ENCODE data around the gene CTU2. TPM values are rescaled to one million over a fixed set of nuclear protein-coding genes. Genes with fewer than 3 reads are reported as not detected.

CTU2 gene
- total and polyA plus RNA-seq, 9 of the 15 experiments (the other 6 are each of a cell fraction or from before 2014, with no cell fraction given) = 1.3 to 105 (median 23.2) TPM

GRCh38 chr16:88712362-88712979 is 6.2 kb downstream of the CTU2 start:
- BruUV-seq (replicated peaks) = no TSS peak
- CTCF ChIA-PET (ENCODE audit: low intra/inter-chr PET ratio) = interaction anchor here (0.7 kb wide), 1 partner anchor 96 kb away, joined by 3 read pairs; no protein-coding TSS in a partner anchor
- Histone ChIP-seq H3K79me2 (ENCODE audit: control insufficient read depth, insufficient read depth, low read length) (peaks cover 33% of the 10 kb centered on the region), H3K9me1 (ENCODE audit: control insufficient read depth, insufficient read depth, low read length) (peaks cover 3% of the 10 kb centered on the region), H3K4me2 (ENCODE audit: insufficient read depth, low read length) (no peak overlapping the region), H3K4me1 (replicated peaks in 1 of 2; ENCODE audit: control insufficient read depth in 2 of 2, insufficient read depth in 2 of 2, low read length in 2 of 2) (peaks cover 0 to 73% of the 10 kb centered on the region in 2 experiments; a peak in 3 of 5 replicates), H3K36me3 (ENCODE audit: control insufficient read depth, insufficient read depth, low read length) (peaks cover 92% of the 10 kb centered on the region), H3K4me3 (no peak overlapping the region), H3K9me3 (replicated peaks; ENCODE audit: control insufficient read depth, insufficient read depth, low read depth, low read length) (0 out of 2 replicates have a peak, but pooled peaks cover 2% of the 10 kb centered on the region), H3K9ac (ENCODE audit: insufficient read depth in 1 of 2, low read depth in 2 of 2, low read length in 2 of 2) (0 out of 4 replicates have a peak overlapping the region, but pooled peaks of 1 of the 2 experiments have one; percentile 23), H3K27ac (ENCODE audit: extremely low read depth, low read depth, low read length) (no peak overlapping the region), H2AFZ (ENCODE audit: low read depth, low read length) (no peak overlapping the region), H3K27me3 (ENCODE audit: control insufficient read depth in 2 of 2, insufficient read depth in 2 of 2, low read length in 2 of 2) (no peaks in the 10 kb centered on the region; a peak in 1 of 5 replicates), H4K20me1 (replicated peaks; ENCODE audit: control insufficient read depth, insufficient read depth, low read length) (peaks cover 17% of the 10 kb centered on the region; the same call in 1 of the 2 replicates)
- no peak for DNase-seq (ENCODE audit: extremely low read depth in 1 of 4, low spot score in 3 of 4)
- 82% methylated on average over 14 of the region's 25 CpGs for WGBS (ENCODE audit: insufficient coverage, low coverage, missing lambda C conversion rate)
- no peak for FAIRE-seq
- ATAC-seq = no peak
- POLR2A ChIA-PET = interaction anchor here (0.5 to 1.3 kb wide), 4 partner anchors 10 to 80 kb away, joined by 3 to 6 read pairs (median 4); no protein-coding TSS in a partner anchor
- in situ Hi-C loops (cut with MboI) = no loop called here
- intact Hi-C loops (cut with micrococcal nuclease) = no loop called here
- TF ChIP-seq ZNF146 (CRISPR knock-in tag; IDR thresholded peaks at IDR 0.05; ENCODE audit: unreplicated experiment) (no peak), ZKSCAN1 (IDR thresholded peaks at IDR 0.05; ENCODE audit: low read depth, low read length) (no peak), NCOA2 (IDR thresholded peaks at IDR 0.05; ENCODE audit: partially characterized antibody in 2 of 2) (no peak), ZNF436 (CRISPR knock-in tag; IDR thresholded peaks at IDR 0.05) (no peak), VEZF1 (CRISPR knock-in tag; IDR thresholded peaks at IDR 0.05) (0 out of 2 replicates have a peak, but pooled peaks have one; percentile 12), SMARCB1 (IDR thresholded peaks at IDR 0.05; ENCODE audit: insufficient read length, low read depth) (no peak), CBFA2T3 (IDR thresholded peaks at IDR 0.05) (no peak), ZNF507 (tag; conservative IDR thresholded peaks at IDR 0.05) (no peak), CHCHD3 (CRISPR knock-in tag; IDR thresholded peaks at IDR 0.05) (no peak), ETV5 (CRISPR knock-in tag; IDR thresholded peaks at IDR 0.05; ENCODE audit: low read depth) (no peak), IRF2 (CRISPR knock-in tag; IDR thresholded peaks at IDR 0.05) (no peak), USF1 (CRISPR knock-in tag; IDR thresholded peaks at IDR 0.05) (no peak), ZNF512 (tag; IDR thresholded peaks at IDR 0.05) (no peak), ZNF785 (CRISPR knock-in tag; IDR thresholded peaks at IDR 0.05) (no peak), HNRNPK (IDR thresholded peaks at IDR 0.05; ENCODE audit: low read depth, low read length, poor library complexity, severe bottlenecking) (no peak), NR2C1 (IDR thresholded peaks at IDR 0.05) (no peak), NR2C1 (tag; IDR thresholded peaks at IDR 0.05) (no peak), BHLHE40 (IDR thresholded peaks at IDR 0.05; ENCODE audit: low read length) (no peak), POLR2A (conservative IDR thresholded peaks at IDR 0.05) (peak; percentile 29), ZNF24 (IDR thresholded peaks at IDR 0.05) (no peak)
